ENCODE measurements around the gene ANKRD29. TPM values are rescaled to one million over a fixed set of nuclear protein-coding genes. Genes with fewer than 3 reads are reported as not detected.

The ANKRD29 gene
- total and polyA plus RNA-seq, 8 donors, result 1.2 to 150 (median 10.6) TPM

DNA sequence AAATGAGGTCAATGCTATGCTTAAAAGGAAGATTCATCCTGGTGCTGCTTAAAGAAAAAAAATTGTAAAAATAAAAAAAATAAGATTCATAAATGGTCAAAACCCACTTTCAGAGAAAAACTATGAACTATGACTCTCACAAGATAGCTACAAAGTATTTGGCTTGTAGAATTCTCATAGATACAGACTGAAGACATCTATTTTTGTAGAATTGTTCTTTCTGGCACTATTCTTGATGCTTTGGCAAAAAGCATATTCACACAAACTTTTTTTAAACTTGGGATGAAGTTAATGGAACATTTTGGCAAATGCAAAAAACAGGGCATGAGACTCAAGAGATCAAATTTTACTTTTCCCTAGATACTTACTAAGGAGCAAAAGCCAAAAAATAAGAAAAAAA is 12.5 kb upstream of the ANKRD29 start:
- Histone ChIP-seq H3K9me3 (no peaks in the 10 kb centered on the region), H3K4me3 (no peak overlapping the region), H3K27ac (no peak overlapping the region), H3K4me1 (no peaks in the 10 kb centered on the region), H3K27me3 (peaks cover 0 to 3% (median 0%) of the 10 kb centered on the region in 3 donors), H3K36me3 (no peaks in the 10 kb centered on the region)
- intact Hi-C loops (cut with DNase I; ENCODE audit: low total_unique reads), result no loop called here
- no peak for TF ChIP-seq POLR2A (IDR thresholded peaks at IDR 0.05)
- TF ChIP-seq EP300 (IDR thresholded peaks at IDR 0.05), result no peak
- TF ChIP-seq POLR2AphosphoS5 (IDR thresholded peaks at IDR 0.05), result no peak
- TF ChIP-seq, protein P1, sequence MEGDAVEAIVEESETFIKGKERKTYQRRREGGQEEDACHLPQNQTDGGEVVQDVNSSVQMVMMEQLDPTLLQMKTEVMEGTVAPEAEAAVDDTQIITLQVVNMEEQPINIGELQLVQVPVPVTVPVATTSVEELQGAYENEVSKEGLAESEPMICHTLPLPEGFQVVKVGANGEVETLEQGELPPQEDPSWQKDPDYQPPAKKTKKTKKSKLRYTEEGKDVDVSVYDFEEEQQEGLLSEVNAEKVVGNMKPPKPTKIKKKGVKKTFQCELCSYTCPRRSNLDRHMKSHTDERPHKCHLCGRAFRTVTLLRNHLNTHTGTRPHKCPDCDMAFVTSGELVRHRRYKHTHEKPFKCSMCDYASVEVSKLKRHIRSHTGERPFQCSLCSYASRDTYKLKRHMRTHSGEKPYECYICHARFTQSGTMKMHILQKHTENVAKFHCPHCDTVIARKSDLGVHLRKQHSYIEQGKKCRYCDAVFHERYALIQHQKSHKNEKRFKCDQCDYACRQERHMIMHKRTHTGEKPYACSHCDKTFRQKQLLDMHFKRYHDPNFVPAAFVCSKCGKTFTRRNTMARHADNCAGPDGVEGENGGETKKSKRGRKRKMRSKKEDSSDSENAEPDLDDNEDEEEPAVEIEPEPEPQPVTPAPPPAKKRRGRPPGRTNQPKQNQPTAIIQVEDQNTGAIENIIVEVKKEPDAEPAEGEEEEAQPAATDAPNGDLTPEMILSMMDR (IDR thresholded peaks at IDR 0.05), result no peak
- DNase-seq, result no peak

DNA sequence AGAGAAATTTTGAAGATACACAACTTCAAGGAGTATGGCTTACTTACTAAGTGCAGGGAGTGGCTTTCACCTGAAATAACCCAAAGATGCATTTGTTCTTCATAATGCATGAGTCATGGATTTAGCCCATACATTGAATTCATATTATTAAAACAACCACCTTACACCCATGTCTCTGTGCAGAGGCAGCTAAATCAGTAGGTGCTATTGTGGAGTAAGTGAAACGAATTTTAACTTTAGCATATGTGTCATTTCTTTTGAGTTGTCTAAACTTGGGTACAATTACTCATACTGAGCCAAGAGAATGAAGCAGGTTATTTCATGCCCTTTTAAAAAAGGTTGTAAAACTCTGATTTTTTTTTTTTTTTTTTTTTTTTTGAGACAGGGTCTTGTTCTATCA is 11.0 kb upstream of the ANKRD29 start:
- H3K36me3 ChIP-seq, result no peaks in the 10 kb centered on the region
- intact Hi-C loops (cut with DNase I; ENCODE audit: low total_unique reads), result no loop called here
- TF ChIP-seq, protein P1 (IDR thresholded peaks at IDR 0.05), result no peak
- TF ChIP-seq EP300 (IDR thresholded peaks at IDR 0.05), result no peak
- TF ChIP-seq POLR2AphosphoS5 (IDR thresholded peaks at IDR 0.05), result no peak
- TF ChIP-seq POLR2A (IDR thresholded peaks at IDR 0.05), result no peak
- WGBS, 5 donors, result 61 to 74% (median 68%) methylated on average over 1 of the region's 1 CpG
- H3K4me3 ChIP-seq, result no peak overlapping the region
- no peak overlapping the region for H3K27ac ChIP-seq
- DNase-seq, result no peak
- H3K9me3 ChIP-seq, result no peaks in the 10 kb centered on the region
- H3K27me3 ChIP-seq, result no peaks in the 10 kb centered on the region
- no peaks in the 10 kb centered on the region for H3K4me1 ChIP-seq

DNA sequence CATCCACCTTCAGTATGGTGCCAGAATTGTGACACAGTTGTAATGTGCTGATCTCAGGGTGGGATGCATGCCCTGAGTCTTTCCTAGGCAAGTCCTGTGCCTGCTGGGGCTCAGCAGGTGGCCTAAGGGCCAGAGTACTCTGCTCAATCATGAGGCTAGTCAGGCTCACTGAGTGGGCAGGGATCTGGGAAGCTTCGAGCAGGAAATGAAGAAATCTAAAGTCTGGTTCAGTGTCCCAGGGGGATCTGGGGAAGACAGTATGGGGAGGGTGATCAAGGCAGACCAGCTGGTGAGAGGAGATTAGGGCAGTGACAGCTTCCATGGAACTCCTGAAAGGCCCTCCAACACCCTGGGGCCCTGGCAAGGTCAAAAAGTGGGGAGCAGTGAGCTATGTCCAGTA is 8.9 kb upstream of the ANKRD29 start:
- 67 to 82% (median 81%) methylated on average over 1 of the region's 1 CpG for WGBS, 5 donors
- TF ChIP-seq, protein P1 (IDR thresholded peaks at IDR 0.05), result no peak
- TF ChIP-seq POLR2AphosphoS5 (IDR thresholded peaks at IDR 0.05) (no peak), POLR2A (IDR thresholded peaks at IDR 0.05) (no peak), EP300 (IDR thresholded peaks at IDR 0.05) (no peak)
- H3K27me3 ChIP-seq, result no peaks in the 10 kb centered on the region
- H3K27ac ChIP-seq, result no peak overlapping the region
- H3K36me3 ChIP-seq, result no peaks in the 10 kb centered on the region
- intact Hi-C loops (cut with DNase I; ENCODE audit: low total_unique reads), result no loop called here
- peaks cover 0 to 4% (median 0%) of the 10 kb centered on the region in 4 donors for H3K4me1 ChIP-seq
- DNase-seq, result no peak
- H3K9me3 ChIP-seq, result no peaks in the 10 kb centered on the region
- H3K4me3 ChIP-seq, result no peak overlapping the region

DNA sequence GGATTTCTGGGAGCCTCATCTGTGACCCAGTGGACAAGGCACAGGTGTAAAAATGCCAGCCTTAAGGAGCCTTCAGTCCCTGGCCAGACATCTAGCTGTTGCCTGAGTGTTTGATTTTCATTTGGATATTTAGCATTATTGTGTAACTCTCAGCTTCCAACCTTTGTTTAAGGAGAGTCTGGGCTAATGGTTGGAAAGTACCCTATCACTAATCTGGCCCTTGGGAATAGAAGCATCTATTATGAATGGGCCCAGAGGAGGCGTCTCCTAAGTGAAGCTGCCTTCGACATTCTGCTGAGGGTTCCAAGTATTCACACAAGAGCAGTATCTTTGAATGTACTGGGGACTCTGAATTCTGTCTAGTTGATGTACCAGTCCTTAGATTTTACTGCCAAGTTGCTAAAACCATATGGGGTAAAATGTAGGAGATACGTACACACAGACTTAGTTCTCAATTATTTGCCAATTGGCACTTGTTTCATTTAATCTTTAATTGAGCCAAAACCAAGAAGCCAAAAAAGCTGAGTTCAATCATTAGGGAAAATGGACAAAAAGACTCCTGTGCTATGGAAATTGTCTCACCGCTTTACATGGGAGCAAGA is 7.2 kb upstream of the ANKRD29 start:
- Histone ChIP-seq H3K36me3 (no peaks in the 10 kb centered on the region), H3K4me3 (no peak overlapping the region), H3K27me3 (no peaks in the 10 kb centered on the region), H3K4me1 (peaks cover 0 to 4% (median 0%) of the 10 kb centered on the region in 4 donors), H3K9me3 (no peaks in the 10 kb centered on the region), H3K27ac (no peak overlapping the region)
- TF ChIP-seq, protein P1 (IDR thresholded peaks at IDR 0.05), result no peak
- TF ChIP-seq POLR2A (IDR thresholded peaks at IDR 0.05), result no peak
- TF ChIP-seq EP300 (IDR thresholded peaks at IDR 0.05), result no peak
- TF ChIP-seq POLR2AphosphoS5 (IDR thresholded peaks at IDR 0.05), result no peak
- no peak for DNase-seq
- intact Hi-C loops (cut with DNase I; ENCODE audit: low total_unique reads), result no loop called here
- whole genome bisulfite sequencing, 5 donors, result 68 to 90% (median 80%) methylated on average over 4 of the region's 4 CpGs

Data from stomach (tissue), 9 donors.